ENCODE data around the gene NUP188. TPM values are rescaled to one million over a fixed set of nuclear protein-coding genes. Genes with fewer than 3 reads are reported as not detected.

The NUP188 gene
- total and polyA plus RNA-seq, 2 of the 4 experiments (the other 2 are of a cell fraction): 53.0 to 59.1 TPM

GRCh38 chr9:129023908-129024233, 76.4 kb downstream of the NUP188 start:
- no peaks in the 10 kb centered on the region for H3K9me3 ChIP-seq (ENCODE audit: control insufficient read depth, insufficient read depth, low read length)
- peak overlapping the region; percentile 69 for H3K4ac ChIP-seq (ENCODE audit: low read depth, low read length)
- H4K5ac ChIP-seq (ENCODE audit: low read depth, low read length): no peak overlapping the region; the same call in 1 of the 2 replicates
- no peaks in the 10 kb centered on the region for H3K36me3 ChIP-seq (ENCODE audit: control insufficient read depth, insufficient read depth, low read length)
- peaks cover 19 to 54% of the 10 kb centered on the region in 2 experiments for H3K79me1 ChIP-seq (ENCODE audit: low read depth in 1 of 2, low read length in 2 of 2)
- H4K20me1 ChIP-seq (ENCODE audit: insufficient read depth, low read length): peaks cover 20% of the 10 kb centered on the region
- H3K4me1 ChIP-seq (ENCODE audit: control insufficient read depth, insufficient read depth, low read length): peaks cover 27% of the 10 kb centered on the region
- H2AK9ac ChIP-seq (replicated peaks; ENCODE audit: low read depth, low read length, poor library complexity): peak overlapping the region; percentile 31
- H2BK5ac ChIP-seq (ENCODE audit: low read depth, low read length, poor library complexity, severe bottlenecking): no peak overlapping the region
- H3K56ac ChIP-seq (ENCODE audit: extremely low read depth, insufficient read depth, low read length): no peak overlapping the region
- ChIA-PET POLR2A (ENCODE audit: unreplicated experiment) (no interaction called here), CTCF (no interaction called here)
- peak overlapping the region; percentile 69 for H2AFZ ChIP-seq (replicated peaks; ENCODE audit: low read length, poor library complexity)
- H2BK120ac ChIP-seq (ENCODE audit: low read depth, low read length): no peak overlapping the region
- H3K4me3 ChIP-seq (ENCODE audit: insufficient read depth, low read depth, low read length): no peak overlapping the region
- ATAC-seq (ENCODE audit: low read depth) (no peak), DNase-seq (no peak)
- no peaks in the 10 kb centered on the region for H3K27me3 ChIP-seq (ENCODE audit: control insufficient read depth, insufficient read depth, low read length)
- H2BK15ac ChIP-seq (ENCODE audit: low read depth, low read length): no peak overlapping the region; the same call in 2 of the 3 replicates
- H2BK20ac ChIP-seq (ENCODE audit: low read depth, low read length): no peak overlapping the region
- no CpG with 5 or more reads among the region's 4 CpGs for WGBS, 2 experiments (ENCODE audit: extremely low coverage in 2 of 2, insufficient read length in 1 of 2)
- H4K91ac ChIP-seq (ENCODE audit: insufficient read depth, low read depth, low read length): no peak overlapping the region
- H3K4me2 ChIP-seq (ENCODE audit: low read depth, low read length): peak overlapping the region; percentile 39; the same call in 1 of the 2 replicates
- no peak overlapping the region; the same call in 1 of the 2 replicates for H3K18ac ChIP-seq (ENCODE audit: low read depth, low read length)
- peaks cover 19% of the 10 kb centered on the region for H3K9me1 ChIP-seq (ENCODE audit: insufficient read depth, low read length)
- no TSS peak for BruUV-seq (replicated peaks)
- peak overlapping the region; percentile 71; the same call in 1 of the 2 replicates for H3K23ac ChIP-seq (ENCODE audit: low read depth, low read length)
- no peak overlapping the region; the same call in 1 of the 2 replicates for H3K14ac ChIP-seq (replicated peaks; ENCODE audit: low read depth, low read length)
- H4K8ac ChIP-seq (ENCODE audit: low read depth in 2 of 2, low read length in 2 of 2): peak overlapping the region in 1 of 2 experiments; percentile 7; a peak in 1 of 4 replicates
- no peak overlapping the region for H3K9ac ChIP-seq (ENCODE audit: low read depth, low read length)
- dilution Hi-C loops (cut with HindIII; ENCODE audit: low sequenced_read_pairs, unreplicated experiment): no loop called here
- no peak overlapping the region for H2AK5ac ChIP-seq (ENCODE audit: low read depth, low read length)
- TF ChIP-seq MAFK (IDR thresholded peaks at IDR 0.05; ENCODE audit: low read depth, low read length) (no peak), POLR2A (IDR thresholded peaks at IDR 0.05; ENCODE audit: low read depth, low read length) (no peak), NFE2L2 (IDR thresholded peaks at IDR 0.05; ENCODE audit: low read depth, low read length) (no peak), CHD1 (IDR thresholded peaks at IDR 0.05; ENCODE audit: low read depth, low read length) (no peak), BHLHE40 (IDR thresholded peaks at IDR 0.05; ENCODE audit: low read depth, low read length) (no peak), CEBPB (IDR thresholded peaks at IDR 0.05; ENCODE audit: low read depth, low read length) (no peak), MAZ (IDR thresholded peaks at IDR 0.05; ENCODE audit: borderline replicate concordance, low read depth, low read length) (no peak), RCOR1 (IDR thresholded peaks at IDR 0.05; ENCODE audit: insufficient replicate concordance, low read length) (no peak), MXI1 (IDR thresholded peaks at IDR 0.05; ENCODE audit: borderline replicate concordance, low read depth, low read length) (no peak), RAD21 (IDR thresholded peaks at IDR 0.05; ENCODE audit: low read length) (no peak), RFX5 (IDR thresholded peaks at IDR 0.05; ENCODE audit: low read depth, low read length) (no peak), FOS (IDR thresholded peaks at IDR 0.05; ENCODE audit: low read depth, low read length) (no peak), SMC3 (IDR thresholded peaks at IDR 0.05; ENCODE audit: low read depth, low read length) (no peak)
- TF ChIP-seq, protein P1, sequence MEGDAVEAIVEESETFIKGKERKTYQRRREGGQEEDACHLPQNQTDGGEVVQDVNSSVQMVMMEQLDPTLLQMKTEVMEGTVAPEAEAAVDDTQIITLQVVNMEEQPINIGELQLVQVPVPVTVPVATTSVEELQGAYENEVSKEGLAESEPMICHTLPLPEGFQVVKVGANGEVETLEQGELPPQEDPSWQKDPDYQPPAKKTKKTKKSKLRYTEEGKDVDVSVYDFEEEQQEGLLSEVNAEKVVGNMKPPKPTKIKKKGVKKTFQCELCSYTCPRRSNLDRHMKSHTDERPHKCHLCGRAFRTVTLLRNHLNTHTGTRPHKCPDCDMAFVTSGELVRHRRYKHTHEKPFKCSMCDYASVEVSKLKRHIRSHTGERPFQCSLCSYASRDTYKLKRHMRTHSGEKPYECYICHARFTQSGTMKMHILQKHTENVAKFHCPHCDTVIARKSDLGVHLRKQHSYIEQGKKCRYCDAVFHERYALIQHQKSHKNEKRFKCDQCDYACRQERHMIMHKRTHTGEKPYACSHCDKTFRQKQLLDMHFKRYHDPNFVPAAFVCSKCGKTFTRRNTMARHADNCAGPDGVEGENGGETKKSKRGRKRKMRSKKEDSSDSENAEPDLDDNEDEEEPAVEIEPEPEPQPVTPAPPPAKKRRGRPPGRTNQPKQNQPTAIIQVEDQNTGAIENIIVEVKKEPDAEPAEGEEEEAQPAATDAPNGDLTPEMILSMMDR (conservative IDR thresholded peaks at IDR 0.05; ENCODE audit: low read depth, low read length): no peak
- TF ChIP-seq, protein P2, sequence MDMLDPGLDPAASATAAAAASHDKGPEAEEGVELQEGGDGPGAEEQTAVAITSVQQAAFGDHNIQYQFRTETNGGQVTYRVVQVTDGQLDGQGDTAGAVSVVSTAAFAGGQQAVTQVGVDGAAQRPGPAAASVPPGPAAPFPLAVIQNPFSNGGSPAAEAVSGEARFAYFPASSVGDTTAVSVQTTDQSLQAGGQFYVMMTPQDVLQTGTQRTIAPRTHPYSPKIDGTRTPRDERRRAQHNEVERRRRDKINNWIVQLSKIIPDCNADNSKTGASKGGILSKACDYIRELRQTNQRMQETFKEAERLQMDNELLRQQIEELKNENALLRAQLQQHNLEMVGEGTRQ (IDR thresholded peaks at IDR 0.05; ENCODE audit: low read depth, low read length): no peak
- TF ChIP-seq, protein P3, sequence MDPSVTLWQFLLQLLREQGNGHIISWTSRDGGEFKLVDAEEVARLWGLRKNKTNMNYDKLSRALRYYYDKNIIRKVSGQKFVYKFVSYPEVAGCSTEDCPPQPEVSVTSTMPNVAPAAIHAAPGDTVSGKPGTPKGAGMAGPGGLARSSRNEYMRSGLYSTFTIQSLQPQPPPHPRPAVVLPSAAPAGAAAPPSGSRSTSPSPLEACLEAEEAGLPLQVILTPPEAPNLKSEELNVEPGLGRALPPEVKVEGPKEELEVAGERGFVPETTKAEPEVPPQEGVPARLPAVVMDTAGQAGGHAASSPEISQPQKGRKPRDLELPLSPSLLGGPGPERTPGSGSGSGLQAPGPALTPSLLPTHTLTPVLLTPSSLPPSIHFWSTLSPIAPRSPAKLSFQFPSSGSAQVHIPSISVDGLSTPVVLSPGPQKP (IDR thresholded peaks at IDR 0.05; ENCODE audit: borderline replicate concordance, low read depth, low read length): no peak
- H3K27ac ChIP-seq (ENCODE audit: insufficient read depth, low read length): peak overlapping the region; percentile 69
- intact Hi-C loops (cut with micrococcal nuclease): no loop called here
- in situ Hi-C loops (cut with MboI; ENCODE audit: low sequenced_read_pairs): no loop called here
